Activated CD8-positive, alpha-beta memory T cell treated with anti-CD3 and anti-CD28 coated beads, Interleukin-2, amount 50 U/mL, for 4 hours (primary cell): ENCODE results near the gene TMEM86A.
A peak's percentile ranks its signal among the peaks of the same experiment; 100 is the strongest.

Experiments
- DNase-seq: peaks from one replicate; pipeline ENCODE4 v3.0.0-alpha.2; 2020

The TMEM86A gene

GRCh38 chr11:18727479-18728236 is 29.1 kb downstream of the TMEM86A start:
- DNase-seq, result peak; percentile 55

- DNase-seq, result no peak
These were observed 30.1 kb downstream of the TMEM86A start for GRCh38 chr11:18728658-18729057.

- DNase-seq, result no peak
These were observed 30.8 kb downstream of the TMEM86A start for GRCh38 chr11:18729426-18729825.

GRCh38 chr11:18730020-18730419 is 31.4 kb downstream of the TMEM86A start:
- no peak for DNase-seq

- no peak for DNase-seq
These were observed 32.9 kb downstream of the TMEM86A start for GRCh38 chr11:18731441-18731840.

- peak; percentile 80 for DNase-seq
These were observed 33.6 kb downstream of the TMEM86A start for GRCh38 chr11:18731949-18732821.

GRCh38 chr11:18733202-18733601 is 34.6 kb downstream of the TMEM86A start:
- no peak for DNase-seq

- DNase-seq, result no peak
These were observed 38.1 kb downstream of the TMEM86A start for GRCh38 chr11:18736590-18737148.

- no peak for DNase-seq
These were observed 39.1 kb downstream of the TMEM86A start for GRCh38 chr11:18737642-18738041.

- DNase-seq, result no peak
These were observed 41.1 kb downstream of the TMEM86A start for GRCh38 chr11:18739685-18740084.

GRCh38 chr11:18741783-18742182 is 43.2 kb downstream of the TMEM86A start:
- DNase-seq, result no peak

- no peak for DNase-seq
These were observed 44.8 kb downstream of the TMEM86A start for GRCh38 chr11:18743365-18743764.

- DNase-seq, result no peak
These were observed 45.4 kb downstream of the TMEM86A start for GRCh38 chr11:18743900-18744514.

- DNase-seq, result no peak
These were observed 46.7 kb downstream of the TMEM86A start for GRCh38 chr11:18745251-18745650.

GRCh38 chr11:18748766-18749365 is 50.3 kb downstream of the TMEM86A start:
- no peak for DNase-seq

- no peak for DNase-seq
These were observed 51.2 kb downstream of the TMEM86A start for GRCh38 chr11:18749681-18750319.

- DNase-seq, result no peak
These were observed 52.4 kb downstream of the TMEM86A start for GRCh38 chr11:18750944-18751343.

- no peak for DNase-seq
These were observed 53.9 kb downstream of the TMEM86A start for GRCh38 chr11:18752502-18752901.

- no peak for DNase-seq
These were observed 55.7 kb downstream of the TMEM86A start for GRCh38 chr11:18754308-18754707.
